ENCODE results near the gene RNF121.

RNF121 gene

DNA sequence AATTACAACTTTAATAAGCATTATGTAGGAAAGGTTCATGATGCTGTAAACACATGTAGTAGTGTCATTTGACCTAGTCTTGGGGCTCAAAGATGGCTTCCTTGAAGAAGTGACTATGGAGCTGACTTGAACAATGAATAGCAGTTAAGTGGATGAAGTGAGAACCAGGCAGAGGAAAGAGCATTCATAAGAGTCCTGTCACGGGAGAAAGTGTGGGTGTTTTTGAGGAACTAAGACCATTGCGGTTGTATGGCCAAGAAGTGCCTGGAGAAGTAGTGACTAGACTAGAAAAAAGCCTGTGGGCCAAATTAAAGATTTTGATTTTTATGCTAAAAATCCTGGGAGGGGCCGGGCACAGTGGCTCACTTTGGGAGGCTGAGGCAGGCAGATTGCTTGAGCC is 62.6 kb downstream of the RNF121 start:
- FAIRE-seq: no peak

DNA sequence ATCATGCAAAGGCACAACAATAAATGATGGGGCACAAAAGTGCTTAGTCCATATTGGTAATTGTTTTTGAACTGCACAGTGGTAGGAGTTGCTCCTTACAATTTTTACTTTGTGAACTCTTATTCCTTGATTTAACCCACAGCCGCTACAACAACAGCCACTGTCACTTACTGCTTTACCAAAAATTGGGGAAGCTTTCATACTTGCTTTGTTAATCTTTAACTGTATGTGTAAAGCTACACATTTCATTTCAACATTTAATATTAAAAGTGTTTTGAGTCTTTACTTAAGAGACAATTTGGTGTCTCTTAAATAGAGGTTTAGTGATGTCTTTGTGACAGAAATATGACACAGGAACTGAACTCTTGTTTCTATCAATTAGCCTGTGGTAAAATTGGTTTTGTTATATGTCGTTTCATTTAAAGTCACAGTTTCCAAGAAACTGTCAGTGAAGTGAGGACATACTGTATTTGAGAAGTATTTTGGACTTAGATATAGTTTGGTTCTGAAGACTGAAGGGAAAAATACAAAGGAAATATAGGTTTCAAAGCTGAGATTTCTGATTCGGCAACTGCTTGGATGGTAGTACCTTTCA is 63.4 kb downstream of the RNF121 start:
- FAIRE-seq: no peak

DNA sequence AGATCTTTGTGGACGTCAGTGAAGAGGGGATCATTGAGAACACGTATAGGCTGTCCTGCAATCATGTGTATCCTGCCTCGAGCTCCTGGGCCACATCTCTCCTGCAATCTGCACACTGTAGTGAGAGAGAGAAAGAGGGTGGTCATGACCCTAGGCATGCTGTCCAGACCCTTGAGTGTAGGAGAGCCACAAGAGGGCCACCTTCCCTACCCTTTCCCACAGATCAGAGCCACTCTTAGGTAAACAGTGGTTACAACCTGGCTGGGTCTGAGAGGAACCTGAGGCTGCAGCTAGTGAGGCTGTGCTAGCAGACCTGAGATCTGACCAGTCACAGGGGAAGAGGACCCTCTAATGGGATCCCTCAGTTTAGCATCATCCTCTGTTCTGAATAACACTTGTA is 65.9 kb downstream of the RNF121 start:
- no peak for FAIRE-seq

DNA sequence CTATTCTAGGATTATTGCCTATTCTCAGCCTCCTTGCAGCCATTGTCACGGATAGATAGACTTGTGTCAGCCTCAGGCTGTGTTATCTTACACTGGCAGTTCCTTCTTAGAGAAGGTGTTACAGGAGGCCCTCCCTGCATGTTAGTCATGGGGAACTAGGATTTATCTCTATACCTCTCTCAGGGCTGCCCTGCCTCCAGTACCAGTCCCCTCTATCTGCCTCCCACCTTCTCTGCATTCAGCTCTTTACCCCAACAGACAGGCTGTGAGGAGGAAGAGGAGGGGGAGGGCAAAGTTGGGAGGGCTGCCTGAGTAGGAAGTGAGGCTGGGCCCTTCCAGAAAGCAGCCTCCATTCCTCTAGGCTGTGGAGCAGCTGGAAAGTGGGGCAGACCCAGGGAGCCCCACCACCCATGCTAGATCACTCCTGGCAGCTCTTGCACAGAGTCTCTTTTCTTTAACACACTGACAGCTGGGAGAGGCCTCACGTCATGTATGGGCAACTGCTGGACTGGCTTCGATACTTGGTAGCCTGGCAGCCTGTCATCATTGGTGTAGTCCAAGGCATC is 67.0 kb downstream of the RNF121 start:
- no peak for FAIRE-seq

DNA sequence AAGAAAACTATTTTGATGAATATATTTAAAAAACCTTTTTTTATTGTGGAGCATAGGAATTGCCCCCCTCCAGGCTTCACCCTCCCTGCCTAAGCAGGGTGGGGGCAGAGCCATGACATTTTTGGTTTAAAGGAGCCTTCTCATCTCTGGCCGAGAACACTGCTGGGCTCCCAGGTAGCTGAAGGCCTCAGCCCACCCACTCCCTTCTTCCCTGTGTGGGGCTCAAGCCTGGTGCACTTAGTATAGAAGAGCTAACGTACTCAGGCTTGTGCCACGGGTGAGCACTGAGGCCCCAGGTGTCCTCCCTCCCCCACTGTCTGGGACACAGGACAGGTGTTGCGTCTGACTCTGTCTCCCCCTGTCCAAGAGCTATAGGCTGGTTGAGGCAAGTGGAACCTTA is 67.7 kb downstream of the RNF121 start:
- FAIRE-seq: no peak

DNA sequence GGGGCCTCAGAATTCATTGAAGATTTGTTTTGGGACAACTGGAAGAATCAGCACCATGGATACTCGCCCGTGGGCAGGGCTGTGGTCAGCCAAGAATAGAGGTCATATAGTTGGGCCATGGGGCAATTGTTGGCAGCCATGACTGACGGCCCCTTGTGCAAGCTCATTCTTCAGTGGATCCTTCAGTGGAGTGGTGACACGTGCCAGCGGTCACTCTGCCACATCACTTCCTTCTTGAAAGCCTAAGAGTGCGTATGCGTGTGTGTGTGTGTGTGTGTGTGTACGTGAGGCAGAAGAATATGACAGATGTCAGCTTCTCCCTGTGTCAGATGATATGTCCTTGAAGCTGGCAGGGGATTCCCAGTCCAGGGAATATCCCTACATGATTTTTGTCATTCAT is 68.1 kb downstream of the RNF121 start:
- no peak for FAIRE-seq

DNA sequence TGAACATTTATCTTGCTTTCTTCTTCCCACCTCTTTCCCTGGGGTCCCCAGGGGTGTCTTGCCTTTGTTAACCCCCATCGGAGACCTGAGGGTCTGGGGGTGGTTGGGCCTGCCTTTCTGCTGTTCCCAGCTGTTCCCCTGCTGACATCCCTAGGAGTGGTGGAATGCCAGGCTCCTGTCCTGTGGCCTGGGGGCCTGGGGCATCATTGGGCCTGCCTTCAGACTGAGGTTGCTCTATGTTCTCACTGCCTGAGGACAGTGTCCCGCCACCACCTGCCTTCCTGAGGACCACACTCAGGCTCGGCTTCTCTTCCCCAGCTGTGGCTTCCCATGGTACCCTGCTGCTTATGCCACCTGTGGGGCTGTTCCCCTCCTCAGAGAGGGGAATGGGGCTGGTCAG is 68.7 kb downstream of the RNF121 start:
- FAIRE-seq: no peak

DNA sequence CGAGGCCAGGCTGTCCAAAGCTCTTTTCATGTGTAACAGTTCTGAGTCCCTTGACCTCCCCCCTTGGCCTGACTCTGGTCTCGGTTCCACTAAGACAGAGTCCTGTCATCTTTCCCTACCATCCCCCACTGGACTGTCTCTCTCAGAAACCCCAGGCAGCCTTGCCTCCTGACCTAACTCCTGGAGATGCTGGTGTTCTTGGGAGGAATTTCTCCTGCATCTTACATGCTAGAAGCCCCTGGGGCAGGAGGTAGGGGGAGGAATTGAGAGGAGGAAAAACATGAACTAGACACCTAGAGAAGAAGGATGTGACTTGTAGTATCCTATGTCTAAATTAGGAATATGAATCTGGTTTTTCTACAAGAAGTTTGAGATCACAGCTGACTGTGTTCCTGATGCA is 69.2 kb downstream of the RNF121 start:
- FAIRE-seq: no peak

DNA sequence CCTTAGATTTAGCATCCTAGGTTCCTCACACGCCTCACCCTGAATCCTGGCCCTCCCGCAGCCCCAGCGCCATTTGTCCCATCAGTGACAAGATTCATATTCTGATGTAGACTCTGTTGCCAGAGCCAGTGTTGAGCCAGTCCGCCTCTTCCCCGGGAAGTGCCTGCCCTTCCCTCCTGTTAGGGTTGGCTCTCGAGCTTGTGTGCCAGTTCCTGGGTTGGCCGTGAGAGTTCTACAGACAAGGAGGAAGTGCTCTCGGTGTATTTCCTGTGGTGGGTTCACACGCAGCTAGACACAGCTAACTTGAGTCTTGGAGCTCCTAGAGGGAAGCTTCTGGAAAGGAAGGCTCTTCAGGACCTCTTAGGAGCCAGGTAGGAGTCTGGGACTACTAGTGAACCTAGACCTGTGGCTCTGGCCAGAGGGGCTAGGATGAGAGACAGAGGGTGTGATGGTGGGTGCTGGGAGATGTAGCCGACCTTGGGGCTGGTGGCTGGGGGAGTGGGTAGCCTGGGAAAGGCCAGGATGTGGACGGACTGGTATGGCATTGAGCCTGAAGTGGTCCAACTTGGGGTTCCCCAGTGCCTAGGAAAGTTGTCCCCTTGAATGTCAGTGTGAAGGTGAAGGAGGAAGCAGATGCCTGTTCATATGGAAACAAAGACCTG is 69.9 kb downstream of the RNF121 start, which contains the start of gene IL18BP:
TSS of gene IL18BP (plus strand) at position 261 of the 662 bp plus-strand sequence. CDS start 1,076 bp downstream, outside the sequence.
- FAIRE-seq: no peak

DNA sequence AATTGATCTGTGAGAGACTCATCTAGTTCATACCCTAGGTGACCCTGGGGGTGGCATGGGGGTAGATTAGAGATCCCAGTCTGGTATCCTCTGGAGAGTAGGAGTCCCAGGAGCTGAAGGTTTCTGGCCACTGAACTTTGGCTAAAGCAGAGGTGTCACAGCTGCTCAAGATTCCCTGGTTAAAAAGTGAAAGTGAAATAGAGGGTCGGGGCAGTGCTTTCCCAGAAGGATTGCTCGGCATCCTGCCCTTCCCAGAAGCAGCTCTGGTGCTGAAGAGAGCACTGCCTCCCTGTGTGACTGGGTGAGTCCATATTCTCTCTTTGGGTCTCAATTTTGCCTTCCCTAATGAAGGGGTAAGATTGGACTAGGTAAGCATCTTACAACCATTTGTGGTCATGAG is 70.5 kb downstream of the RNF121 start:
- no peak for FAIRE-seq

DNA sequence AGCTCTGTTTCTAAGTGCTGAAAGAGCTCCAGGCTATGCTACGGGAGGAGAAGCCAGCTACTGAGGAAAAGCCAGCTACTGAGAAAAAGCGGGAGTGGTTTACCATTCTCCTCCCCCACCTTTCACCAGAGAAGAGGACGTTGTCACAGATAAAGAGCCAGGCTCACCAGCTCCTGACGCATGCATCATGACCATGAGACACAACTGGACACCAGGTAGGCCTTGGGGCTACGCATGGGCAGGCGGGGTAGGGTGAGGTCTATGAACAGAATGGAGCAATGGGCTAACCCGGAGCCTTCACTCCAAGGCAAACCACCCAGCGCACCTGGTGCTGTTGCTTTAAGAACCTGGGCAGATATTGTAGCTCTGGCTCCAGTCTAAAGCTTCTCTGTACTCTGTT is 71.0 kb downstream of the RNF121 start:
- FAIRE-seq: no peak

DNA sequence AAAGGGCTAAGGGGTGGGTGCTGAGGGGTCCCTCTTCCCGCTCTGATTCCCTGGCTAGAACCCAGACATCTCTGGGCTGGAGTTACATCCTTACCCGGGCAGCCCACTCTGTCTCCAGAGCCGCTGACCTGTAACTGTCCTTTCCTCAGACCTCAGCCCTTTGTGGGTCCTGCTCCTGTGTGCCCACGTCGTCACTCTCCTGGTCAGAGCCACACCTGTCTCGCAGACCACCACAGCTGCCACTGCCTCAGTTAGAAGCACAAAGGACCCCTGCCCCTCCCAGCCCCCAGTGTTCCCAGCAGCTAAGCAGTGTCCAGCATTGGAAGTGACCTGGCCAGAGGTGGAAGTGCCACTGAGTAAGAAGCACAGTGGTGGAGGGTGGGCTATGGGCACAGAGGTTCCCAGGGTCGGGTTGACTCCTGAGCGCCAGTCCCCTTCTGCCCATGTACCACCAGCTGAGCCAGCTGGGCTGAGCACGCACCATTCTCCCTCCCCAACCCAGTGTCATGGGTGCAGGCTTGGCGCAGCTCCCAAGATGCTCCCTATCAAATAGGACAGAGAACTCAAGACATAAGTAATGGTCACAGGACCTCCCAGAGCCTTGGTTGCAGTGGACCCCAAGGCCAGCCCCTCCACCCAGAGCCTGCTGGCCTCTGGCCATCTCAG is 71.5 kb downstream of the RNF121 start:
- no peak for FAIRE-seq

DNA sequence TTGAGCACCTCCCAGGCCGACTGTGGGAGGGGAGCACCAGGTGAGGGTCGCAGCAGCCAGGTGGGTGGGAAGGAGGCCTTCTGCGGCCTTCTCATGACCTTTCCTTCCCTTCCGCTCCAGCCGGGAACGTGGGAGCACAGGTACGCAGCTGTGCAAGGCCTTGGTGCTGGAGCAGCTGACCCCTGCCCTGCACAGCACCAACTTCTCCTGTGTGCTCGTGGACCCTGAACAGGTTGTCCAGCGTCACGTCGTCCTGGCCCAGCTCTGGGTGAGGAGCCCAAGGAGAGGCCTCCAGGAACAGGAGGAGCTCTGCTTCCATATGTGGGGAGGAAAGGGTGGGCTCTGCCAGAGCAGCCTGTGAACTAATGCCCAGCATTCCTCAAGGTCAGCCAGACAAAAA is 72.4 kb downstream of the RNF121 start:
- FAIRE-seq: no peak

DNA sequence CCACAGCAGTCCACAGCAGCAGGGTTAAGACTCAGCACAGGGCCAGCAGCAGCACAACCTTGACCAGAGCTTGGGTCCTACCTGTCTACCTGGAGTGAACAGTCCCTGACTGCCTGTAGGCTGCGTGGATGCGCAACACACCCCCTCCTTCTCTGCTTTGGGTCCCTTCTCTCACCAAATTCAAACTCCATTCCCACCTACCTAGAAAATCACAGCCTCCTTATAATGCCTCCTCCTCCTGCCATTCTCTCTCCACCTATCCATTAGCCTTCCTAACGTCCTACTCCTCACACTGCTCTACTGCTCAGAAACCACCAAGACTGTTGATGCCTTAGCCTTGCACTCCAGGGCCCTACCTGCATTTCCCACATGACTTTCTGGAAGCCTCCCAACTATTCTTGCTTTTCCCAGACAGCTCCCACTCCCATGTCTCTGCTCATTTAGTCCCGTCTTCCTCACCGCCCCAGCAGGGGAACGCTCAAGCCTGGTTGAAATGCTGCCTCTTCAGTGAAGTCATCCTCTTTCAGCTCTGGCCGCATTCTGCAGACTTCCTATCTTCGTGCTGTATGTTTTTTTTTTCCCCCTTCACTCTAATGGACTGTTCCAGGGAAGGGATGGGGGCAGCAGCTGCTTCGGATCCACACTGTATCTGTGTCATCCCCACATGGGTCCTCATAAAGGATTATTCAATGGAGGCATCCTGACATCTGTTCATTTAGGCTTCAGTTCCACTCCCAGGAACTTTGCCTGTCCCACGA is 73.2 kb downstream of the RNF121 start:
- no peak for FAIRE-seq

DNA sequence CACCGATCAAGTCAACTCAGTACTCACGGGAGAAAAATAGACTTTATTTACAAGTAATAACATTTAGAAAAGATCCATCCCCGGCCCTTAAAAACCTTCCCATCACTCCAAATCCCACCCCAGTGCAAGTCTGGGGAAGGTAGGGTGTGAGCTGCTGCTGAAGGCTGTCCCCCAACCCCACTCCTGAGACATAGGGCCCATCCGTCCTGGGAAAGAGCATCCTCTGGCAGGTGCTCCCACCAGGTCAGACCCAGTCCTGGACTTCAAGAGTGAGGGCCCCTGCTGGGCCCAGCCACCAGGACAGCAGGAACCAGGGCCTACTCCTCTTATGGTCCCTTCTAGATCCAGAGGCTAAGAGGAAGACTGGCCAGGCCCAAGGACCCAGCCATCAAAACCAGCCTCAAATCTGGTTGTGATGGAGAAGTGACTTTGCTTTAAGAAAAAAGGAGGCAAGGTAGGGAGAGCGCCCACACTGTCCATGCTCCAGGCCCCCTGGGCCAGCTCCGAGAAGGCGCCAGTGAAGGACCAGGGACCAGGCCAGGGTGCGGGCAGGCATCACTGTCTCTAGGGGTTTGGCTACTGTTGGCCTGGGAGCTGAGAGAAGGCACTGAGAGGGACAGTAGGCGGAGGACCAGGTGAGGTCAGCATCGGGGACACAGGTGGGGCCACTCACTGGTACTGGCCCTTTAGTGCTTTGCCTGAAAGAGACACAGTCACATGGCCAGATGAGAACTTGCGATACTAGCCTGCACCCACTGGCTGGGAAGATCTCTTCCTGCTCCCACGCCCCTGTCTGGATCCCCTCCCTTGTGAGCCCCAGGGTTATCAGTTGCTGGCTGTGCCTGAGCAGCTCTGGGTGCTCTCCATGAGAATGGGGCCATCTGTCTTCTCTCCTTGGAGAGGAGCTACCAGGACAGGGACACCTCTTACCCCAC is 74.3 kb downstream of the RNF121 start:
- FAIRE-seq: no peak

DNA sequence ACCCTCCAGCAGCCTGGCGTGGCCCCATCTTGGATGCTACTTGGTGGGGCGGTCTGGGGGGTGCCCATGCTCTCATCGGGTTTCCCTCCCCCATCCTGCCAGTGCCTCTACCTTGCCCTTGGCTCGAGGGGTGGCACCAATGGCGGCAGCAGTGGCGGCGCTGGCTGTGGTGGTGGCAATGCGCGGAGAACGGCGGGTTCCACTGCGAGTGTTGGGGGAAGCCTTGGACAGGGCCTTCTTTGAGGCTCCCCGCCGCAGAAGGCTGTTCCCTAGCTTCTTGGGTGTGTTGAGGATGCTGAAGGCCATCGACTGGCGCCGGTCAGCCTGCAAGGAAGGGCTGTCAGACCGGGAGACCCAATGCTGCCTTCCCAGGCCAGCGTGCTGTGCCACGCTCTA is 74.9 kb downstream of the RNF121 start:
- FAIRE-seq: no peak

DNA sequence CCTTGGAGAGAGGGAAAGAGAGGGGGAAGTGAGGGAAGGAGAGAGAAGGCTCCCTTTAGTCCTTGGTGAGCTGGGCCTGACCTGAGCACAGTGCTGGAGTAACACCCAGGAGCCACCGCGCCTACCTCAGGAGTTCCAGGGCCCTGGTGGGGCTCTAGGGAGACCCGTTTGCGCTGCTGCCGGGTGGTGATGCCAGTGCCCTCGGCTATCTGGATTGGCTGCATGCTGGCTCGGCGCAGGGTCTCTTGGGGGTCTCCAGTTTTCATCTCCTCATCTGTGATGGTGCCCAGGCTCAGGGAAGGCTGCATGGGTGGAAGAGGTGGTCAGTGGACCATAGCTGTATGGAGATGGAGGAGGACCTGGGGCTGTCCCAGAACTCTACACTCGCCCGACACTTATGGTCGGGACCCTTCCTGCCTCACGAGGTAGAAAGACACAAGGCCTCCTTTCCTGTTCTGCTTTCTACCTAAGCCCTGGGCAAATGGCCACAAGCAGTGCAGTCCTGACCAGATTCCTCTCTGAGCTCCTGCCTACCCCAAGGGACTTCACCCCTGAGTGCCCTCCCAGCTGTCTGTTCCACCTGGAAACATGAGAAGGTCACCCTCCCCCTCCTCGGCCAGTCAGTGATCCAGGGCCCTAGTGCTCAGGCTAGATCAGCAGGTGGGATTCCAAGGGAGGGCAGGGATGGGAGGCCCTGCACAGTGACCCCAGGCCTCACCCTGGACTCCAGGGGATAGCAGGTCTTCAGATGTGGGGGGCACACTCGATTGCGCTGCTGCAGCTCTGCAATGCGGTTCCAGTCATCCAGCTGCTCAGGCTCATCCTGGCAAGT is 75.9 kb downstream of the RNF121 start:
- no peak for FAIRE-seq

DNA sequence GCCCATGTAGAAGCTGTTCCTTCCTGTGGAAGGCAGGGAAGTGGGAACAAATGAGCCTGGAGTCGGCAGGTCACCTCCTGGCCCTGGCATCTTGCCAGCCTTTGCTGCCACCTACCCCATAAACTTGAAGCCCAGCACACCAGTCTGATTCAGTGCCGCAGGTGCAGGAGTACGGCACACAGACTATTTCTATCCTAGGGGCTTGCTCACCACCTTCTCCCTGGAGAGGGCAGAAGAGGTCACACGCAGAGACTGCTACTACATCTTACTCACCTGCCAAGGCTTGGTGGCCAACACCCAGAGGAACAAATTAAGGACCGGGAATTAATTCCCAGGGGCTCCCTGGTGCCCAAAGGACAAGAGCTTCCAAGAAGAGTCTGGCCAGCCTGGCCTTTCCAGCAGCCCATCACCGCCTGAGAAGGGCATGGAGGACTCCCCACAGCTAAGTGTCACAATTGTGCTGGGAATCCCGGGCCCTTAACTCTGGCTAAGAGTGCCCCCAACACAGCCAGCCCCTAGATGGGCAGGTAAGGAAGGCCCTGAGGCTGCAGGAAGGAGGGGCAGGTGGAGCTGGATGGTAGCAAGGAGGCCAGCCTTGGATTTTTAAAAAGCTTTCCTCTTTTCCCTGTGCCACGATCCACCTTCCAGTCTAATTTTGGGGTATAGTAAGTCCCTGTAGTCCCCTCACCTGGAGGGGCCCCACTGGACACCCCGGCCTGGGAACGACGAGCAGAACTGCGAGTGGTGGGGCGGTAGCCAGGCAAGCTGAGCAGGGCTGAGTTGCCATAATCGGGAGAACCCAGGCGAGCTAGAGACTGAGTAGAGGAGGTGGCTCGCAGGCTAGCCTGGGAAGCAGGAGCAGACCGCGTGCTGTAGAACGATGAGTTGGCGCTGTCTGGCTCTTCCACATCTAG is 76.8 kb downstream of the RNF121 start:
- FAIRE-seq: no peak

DNA sequence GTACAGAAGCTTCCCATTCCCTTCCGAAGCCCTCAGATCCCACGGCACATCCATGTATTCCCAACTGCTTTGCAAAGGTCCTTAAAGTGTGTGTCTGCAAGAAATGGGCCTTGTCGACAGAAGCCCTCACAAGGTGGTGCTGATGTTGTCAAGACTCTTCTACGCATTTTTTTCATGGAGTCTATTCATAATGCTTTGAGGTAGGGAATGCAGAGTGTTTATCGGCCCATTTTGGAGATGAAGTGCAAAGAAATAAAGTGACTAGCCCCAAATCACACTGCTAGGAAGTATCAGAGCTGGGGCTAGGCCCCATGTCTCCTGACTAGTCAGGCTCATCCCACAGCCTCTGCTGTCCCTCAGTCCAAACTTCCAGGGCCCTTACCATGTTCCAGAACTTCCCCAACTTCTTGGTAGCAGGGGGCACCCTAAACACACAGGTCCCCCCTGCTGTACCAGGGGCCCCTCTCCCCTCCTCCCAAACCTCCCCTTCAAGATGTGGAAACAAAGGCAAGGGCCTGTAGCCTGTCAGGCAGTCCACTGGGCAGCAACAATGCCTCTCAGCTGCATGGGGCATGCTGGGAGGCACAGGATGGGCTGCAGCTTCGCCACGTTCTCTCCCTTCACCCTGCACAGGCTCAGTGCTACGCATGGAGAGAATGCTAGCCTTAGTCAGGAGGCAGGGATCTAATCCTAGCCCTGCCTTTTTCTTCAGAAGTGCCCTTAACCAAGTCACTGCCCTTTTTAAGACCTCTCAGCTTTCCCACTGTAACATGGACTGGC is 77.7 kb downstream of the RNF121 start:
- no peak for FAIRE-seq
